ENCODE results near the gene GRIK3. TPM values are rescaled to one million over a fixed set of nuclear protein-coding genes. Genes with fewer than 3 reads are reported as not detected.

Gene GRIK3
- total RNA-seq, 1 donor from 2014 or later, result not detected

DNA sequence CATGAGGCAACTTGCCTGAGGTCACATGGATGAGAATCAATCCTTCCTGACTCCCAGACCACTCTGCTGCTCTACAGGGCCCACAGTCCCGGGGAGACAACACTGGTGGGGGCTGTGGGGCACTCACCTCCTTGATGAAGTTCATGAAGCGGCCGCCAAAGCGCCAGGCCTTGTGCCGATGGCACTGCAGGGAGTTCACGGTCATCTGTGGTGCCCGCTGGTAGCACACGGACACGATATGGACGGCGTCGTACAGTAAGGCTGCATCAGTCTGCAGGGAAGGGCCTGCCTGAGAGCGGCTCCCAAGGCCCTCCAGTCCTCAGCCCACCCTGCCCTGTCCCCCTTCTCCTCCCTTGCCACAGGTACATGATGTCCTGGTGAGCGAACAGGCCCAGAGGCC is 175.3 kb downstream of the GRIK3 start:
- DNase-seq (ENCODE audit: low read depth in 2 of 2), result no peak

DNA sequence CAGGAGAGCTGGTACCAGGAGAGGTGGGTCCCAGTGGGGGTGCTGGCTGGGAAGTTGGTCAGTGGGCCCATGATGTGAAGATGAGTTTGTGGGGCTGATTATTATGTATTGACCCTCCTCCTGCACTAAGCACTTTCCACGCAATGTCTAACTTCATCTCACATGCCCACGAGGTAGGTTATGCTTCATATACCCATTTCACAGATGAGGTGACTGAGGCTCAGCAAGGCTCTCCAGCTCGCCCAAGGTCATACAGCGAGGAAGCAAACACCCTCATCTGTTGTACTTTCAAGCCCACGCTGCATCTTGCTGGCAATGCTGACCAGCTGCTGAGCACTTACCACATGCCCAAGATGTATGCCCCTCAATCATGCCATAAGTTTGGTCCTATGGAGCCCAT is 175.8 kb downstream of the GRIK3 start:
- DNase-seq (ENCODE audit: low read depth in 2 of 2), result no peak

- DNase-seq (ENCODE audit: low read depth in 2 of 2), result no peak
Measured at GRCh38 chr1:36857754-36858153, 176.6 kb downstream of the GRIK3 start.

DNA sequence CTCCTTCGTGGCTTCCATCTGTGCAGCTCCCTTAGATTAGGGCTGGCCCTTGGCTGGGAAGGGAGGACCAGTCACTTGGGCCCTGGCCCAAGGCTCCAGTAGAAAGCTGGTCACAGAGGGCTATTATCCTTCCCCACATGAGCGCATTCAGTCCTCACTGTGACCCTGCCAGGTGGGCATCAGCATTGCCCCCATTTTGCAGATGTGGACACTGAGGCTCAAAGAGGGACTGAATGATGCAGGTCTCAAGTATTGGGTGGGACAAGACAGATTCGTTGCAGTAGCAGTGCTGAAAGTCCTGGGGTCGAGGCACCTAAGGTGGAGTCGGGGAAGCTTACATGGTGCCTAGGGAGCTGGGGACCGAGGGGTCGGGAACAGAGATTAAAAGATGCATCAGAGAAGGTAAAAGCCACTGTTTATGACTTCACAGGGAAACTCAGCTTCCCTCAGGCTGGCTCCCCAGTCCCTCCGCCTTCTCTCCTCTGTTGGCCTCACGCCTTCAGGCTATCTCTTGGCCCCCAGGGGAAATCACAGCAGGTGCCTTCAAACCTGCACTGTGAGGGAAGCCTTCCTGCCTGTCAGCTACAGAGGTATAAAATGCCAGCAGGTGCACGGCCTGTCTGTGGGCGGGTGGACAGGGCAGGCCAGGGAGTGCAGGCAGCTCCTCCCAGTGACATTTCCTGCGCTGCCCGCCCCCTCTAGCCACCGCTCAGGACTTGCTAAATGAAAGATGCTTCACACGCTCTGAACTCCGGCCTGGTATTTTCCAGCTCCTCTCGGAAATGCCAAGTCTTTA is 178.4 kb downstream of the GRIK3 start:
- DNase-seq (ENCODE audit: low read depth in 2 of 2), result no peak

GRCh38 chr1:36853638-36854037 is 180.7 kb downstream of the GRIK3 start:
- DNase-seq (ENCODE audit: low read depth in 2 of 2), result no peak

- no peak for DNase-seq (ENCODE audit: low read depth in 2 of 2)
Measured at GRCh38 chr1:36852586-36852985, 181.7 kb downstream of the GRIK3 start.

- DNase-seq (ENCODE audit: low read depth in 2 of 2), result no peak
Measured at GRCh38 chr1:36851595-36851994, 182.7 kb downstream of the GRIK3 start.

DNA sequence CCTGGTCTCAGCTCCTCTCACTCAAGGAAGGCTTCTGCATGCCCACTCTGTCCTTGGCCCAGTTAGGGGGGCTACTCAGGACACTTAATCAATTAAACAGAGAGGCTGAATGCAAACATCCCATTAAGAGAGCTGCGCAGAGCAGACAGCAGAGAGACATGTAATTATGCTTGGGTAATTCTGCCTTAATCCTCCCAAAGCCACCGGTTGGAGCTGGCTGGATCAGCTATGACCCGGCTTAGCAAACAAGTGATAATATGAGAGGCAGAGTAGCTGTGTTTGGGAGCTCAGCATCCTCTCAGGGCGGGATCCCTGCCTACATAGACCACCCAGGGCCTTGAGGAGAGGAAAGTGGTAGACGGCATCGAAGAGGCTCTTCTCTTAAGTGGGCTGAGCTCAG is 183.2 kb downstream of the GRIK3 start:
- no peak for DNase-seq (ENCODE audit: low read depth in 2 of 2)

DNA sequence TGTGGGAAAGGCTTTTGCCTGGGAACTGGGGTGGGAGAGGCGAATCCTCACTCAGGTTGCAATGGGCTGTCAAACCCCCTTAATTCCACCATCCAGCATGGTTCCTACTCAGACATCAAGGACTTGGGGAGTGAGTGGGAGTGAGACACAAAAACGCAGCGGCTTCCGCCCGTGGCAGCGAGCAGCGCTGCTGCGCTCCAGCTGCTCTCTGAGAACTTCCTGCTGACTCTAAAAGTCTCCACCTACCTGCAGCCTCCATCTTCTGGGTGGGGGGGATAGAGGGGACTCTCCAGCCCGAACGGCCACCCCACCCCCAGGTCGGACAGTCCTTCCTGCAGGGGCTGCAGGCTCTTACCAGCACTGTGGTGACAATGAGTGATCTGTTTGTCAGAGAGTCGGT is 184.4 kb downstream of the GRIK3 start:
- no peak for DNase-seq (ENCODE audit: low read depth in 2 of 2)

DNA sequence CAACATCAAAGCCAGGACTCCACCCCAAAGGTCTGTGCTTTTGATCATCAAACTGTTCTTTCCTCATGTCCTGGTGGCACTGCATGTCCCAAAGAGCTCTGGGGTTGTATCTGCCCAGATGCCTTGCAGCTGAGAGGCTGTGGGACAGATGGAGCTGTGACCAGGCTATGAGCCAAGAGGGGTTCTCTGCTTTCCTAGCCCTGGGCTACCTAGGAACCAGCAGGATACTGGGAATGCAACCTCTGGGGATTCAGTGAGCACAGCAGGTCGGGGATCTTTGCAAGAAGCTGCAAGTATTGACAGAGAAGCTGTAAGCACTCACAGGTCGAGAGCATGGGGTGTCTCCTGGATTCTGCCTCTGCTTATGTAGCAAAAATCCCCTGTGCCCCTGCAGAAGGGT is 186.6 kb downstream of the GRIK3 start:
- no peak for DNase-seq (ENCODE audit: low read depth in 2 of 2)

- DNase-seq (ENCODE audit: low read depth in 2 of 2), result no peak
Measured at GRCh38 chr1:36847186-36847585, 187.1 kb downstream of the GRIK3 start.

DNA sequence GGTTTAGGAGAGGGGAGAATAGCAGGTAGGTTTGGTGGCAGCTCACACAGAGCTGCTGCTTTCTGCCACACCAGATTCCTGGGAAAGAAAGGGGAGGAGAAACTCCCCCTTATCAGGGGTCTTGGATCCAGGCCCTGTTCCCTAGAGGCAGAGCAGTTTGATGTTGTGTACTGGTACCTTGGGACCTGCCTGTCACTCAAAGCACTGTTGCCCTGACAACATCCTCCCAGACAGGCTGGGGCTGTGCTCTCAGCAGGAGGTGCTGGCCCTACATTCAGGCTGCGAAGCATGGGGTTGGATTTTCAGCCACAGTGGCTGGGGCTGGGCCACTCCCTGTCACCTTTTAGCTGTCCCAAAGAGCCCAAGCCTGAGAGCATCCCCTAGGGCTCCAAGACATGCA is 188.0 kb downstream of the GRIK3 start:
- no peak for DNase-seq (ENCODE audit: low read depth in 2 of 2)

DNA sequence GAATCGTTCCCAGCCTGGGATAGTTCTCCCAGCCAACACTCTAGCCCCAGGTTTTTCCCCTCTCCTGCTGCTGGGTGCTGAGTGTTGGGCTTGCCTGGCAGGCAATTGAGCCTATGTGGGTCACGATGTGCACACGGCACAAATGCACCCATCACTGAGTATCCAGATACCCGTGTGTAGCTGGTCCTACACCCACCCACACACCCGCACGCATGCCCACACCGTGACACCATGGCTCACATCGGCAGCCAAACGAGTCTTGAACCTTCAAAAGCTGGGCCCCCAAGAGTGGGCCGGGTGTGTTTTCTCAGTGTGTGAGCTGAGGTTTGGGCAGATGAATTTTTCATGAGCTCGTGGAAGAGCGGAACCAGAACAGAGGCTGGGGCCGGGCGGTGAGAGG is 188.5 kb downstream of the GRIK3 start:
- no peak for DNase-seq (ENCODE audit: low read depth in 2 of 2)

GRCh38 chr1:36844917-36845316 is 189.4 kb downstream of the GRIK3 start:
- DNase-seq (ENCODE audit: low read depth in 2 of 2), result no peak

DNA sequence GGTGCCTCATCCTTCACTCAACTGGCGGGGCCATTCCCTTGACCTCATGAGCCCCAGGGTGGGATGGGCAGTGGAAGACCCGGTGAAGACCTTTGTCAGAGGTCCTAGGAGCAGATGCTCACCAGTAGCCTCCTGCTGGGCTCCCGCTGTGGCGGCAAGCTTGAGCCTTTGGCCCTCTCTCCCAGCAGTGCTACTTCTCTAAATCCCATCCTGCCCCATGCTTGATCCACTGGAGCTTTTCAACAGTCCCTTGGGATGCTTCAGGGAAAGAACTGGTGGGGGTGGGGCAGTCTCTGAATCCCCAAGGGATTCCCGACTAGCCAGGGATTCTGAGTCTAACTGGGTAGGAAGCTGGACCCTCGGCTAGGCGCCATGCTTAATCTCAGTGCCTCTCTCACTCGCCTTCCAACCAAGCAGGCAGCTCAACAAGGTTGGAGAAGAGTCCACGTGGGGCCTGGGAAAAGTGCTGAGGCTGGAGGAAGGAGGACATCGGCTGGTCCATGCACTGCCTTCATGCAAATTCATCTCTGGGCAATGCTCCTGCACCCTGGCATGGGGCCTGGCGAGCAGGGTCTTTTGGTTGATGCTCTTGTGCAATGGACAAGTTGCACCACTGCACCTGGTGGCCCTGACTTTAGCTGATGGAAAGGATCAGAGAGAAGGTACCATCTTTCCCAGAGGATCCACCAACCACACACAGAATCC is 190.3 kb downstream of the GRIK3 start:
- DNase-seq (ENCODE audit: low read depth in 2 of 2), result no peak

DNA sequence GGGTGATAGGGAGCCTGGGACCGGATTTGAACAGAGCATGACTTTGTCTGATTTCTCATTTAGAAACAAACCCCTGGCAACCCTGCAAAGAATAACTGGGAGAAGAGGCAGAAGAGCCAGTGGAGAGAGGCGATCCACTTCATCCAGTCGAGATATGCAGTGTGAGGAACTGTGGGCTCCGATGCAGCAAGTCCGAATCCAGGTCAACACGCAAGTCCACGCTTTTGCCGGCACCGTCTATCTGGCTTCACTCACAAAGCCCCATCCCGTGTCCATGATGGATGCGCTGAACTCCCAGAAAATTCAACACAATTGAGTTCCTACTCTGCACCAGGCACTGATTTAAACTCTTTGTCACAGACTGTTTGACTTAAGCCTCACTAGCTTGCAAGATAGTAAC is 191.3 kb downstream of the GRIK3 start:
- DNase-seq (ENCODE audit: low read depth in 2 of 2), result no peak

GRCh38 chr1:36842448-36842847 is 191.9 kb downstream of the GRIK3 start:
- DNase-seq (ENCODE audit: low read depth in 2 of 2), result no peak

GRCh38 chr1:36839485-36839884 is 194.8 kb downstream of the GRIK3 start:
- DNase-seq (ENCODE audit: low read depth in 2 of 2), result no peak

GRCh38 chr1:36838888-36839287 is 195.4 kb downstream of the GRIK3 start:
- no peak for DNase-seq (ENCODE audit: low read depth in 2 of 2)

DNA sequence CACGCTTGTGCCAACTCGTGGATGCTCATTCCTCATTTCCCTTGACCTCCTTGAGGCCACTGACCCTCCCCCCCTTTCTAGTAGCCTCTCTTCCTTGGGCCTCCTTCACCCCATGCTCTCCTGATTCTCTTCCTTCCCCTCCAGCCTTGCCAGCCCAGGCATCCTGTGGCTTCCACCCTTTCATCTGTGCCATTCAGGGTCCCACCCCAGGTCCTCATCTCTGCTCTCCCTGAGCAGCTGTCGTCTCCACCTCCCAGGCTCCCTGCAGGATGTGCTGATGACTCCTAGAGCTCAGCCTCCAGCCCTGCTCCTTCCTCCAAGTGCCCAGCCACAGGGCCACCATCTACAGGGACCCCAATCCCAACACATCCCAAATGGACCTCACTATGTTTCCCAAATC is 197.4 kb downstream of the GRIK3 start:
- no peak for DNase-seq (ENCODE audit: low read depth in 2 of 2)

- DNase-seq (ENCODE audit: low read depth in 2 of 2), result no peak
Measured at GRCh38 chr1:36836196-36836883, 198.0 kb downstream of the GRIK3 start.

- no peak for DNase-seq (ENCODE audit: low read depth in 2 of 2)
Measured at GRCh38 chr1:36835696-36836095, 198.6 kb downstream of the GRIK3 start.

All from dermis microvascular lymphatic vessel endothelial cell (primary cell).